Measurements from ENCODE around the gene SUPT6H.
A peak's percentile ranks its signal among the peaks of the same experiment; 100 is the strongest.
"Not testable (repeated sequence)": the region's sequence is repeated elsewhere in the genome, so short reads cannot be mapped to it uniquely, and the experiment has no call there.

SUPT6H gene

DNA sequence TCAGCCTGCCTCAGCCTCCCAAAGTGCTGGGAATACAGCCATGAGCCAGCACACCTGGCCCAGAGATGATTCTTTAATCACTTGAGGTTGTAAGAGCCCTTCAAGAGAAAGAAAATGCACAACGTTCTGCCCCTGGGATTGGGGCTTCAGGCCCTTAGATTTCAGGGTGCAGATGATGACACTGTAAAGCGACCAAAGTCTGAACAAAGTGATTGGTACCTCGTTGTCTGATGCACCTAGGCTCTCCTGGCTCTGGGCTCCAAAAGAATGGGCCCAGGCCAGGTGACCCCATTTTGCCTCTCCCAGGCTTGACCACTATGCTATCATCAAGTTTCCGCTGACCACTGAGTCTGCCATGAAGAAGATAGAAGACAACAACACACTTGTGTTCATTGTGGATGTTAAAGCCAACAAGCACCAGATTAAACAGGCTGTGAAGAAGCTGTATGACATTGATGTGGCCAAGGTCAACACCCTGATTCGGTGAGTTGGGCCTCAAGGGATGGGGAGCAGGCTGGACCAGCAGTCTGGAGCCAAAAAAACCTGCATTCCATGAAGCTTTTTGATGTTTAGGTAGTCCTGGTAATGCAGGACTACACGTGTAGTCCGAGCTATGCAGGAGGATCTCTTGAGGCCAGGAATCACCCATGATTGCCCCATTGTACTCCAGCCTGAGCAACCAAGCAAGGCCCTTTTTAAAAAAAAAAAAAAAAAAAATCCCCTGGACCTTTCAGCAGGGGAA, 60.6 kb downstream of the SUPT6H start:
- DNase-seq = no peak

DNA sequence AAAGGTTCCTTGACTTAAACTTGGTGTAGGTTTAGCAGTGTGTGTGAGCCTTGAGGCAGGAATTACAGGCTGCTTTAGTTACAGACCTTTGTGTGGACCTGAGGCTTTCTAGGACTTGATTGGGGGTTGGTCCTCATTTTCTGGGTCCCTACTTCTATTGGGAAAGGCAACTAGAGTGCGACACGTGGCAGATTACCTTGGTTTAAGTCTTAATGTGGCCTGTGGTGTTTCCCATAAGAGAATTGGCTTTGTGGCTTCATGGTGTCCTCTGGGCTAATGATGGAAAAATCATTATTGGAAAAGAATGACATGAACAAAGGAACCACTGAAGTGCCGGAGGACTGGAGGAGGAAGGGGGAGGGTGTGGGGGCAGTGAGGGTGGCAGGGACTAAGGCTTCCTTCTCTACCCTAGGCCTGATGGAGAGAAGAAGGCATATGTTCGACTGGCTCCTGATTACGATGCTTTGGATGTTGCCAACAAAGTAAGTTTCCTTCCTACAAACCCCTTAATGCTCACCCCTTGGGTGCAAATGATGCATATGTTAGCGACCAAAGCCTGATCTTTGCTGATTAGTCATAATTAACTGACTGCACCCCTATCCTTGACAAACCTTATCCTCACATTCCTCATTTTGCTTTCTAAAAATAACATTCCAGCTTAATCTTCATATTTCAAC, 61.3 kb downstream of the SUPT6H start:
- DNase-seq = no peak

DNA sequence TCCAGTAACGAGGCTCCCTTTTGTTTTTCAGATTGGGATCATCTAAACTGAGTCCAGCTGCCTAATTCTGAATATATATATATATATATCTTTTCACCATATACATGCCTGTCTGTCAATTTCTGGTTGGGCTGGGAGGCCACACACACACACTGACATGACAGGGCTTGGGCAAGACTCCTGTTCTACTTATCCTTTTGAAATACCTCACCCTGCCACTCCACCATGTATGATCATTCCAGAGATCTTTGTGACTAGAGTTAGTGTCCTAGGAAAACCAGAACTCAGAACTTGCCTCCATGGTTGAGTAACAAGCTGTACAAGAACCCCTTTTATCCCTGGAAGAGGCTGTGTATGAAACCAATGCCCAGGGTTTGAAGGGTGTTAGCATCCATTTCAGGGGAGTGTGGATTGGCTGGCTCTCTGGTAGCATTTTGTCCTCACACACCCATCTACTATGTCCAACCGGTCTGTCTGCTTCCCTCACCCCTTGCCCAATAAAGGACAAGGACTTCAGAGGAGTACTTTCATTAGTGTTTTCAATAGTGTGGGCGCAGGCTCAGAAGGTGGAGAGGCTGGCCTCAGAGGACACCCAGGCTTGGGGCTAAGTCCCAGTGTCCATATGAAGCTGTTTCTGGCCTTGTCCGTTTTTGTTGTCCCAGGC, 62.0 kb downstream of the SUPT6H start:
- DNase-seq = not testable (repeated sequence)

DNA sequence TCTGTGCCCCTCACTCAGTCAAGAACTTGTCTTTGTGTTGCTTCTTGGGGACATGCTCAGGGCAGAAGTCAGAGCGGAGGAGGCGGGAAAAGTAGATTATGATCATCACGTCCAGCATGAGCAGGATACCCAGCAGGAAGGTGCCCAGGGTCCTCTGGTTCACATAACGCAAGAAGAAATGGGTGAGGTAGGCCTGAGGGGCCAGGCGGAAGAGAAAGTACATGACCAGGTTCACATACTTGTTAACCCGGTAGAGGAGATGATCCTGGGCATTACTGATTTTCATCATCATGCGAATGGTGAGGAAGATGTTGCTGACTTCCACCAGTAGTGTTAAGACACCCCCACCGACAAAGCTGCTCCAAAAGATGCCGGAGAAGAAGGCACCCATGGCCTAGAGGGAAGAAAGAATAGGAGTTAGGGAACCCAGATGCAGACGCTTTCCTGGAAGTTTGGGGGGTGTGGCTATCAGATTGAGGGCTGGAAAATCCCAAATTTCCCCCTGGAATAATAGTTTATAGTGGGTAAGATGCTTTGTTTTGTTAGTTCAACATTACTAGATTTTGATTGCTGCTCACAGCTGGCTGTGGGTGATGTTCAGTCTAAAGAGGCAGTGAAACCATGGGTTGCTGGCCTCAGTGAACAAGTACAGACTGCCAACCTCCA, 62.6 kb downstream of the SUPT6H start:
- DNase-seq = no peak

DNA sequence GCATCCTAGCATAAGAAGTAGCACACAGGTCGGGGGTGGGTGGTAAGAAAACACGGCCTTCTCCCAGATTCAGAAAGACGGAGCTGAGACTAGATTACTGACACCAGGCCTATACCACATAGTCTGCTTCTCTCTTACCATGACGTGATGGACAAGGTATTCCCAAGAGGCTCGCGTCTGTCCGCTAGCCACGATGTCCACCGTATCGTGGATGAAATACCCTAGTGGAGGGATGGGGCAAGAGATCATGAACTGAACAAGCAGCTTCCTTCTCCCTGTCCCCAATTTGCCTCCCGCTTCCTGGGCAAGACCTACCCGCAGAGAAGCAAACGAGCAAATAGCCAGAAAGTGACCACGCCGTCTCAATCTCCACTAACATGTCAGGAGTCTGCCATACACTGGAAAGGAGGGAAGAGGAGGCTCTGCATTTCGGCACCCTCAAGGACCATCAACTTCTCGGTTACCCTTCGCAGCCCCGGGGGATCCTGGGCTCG, 63.2 kb downstream of the SUPT6H start:
- DNase-seq = no peak

DNA sequence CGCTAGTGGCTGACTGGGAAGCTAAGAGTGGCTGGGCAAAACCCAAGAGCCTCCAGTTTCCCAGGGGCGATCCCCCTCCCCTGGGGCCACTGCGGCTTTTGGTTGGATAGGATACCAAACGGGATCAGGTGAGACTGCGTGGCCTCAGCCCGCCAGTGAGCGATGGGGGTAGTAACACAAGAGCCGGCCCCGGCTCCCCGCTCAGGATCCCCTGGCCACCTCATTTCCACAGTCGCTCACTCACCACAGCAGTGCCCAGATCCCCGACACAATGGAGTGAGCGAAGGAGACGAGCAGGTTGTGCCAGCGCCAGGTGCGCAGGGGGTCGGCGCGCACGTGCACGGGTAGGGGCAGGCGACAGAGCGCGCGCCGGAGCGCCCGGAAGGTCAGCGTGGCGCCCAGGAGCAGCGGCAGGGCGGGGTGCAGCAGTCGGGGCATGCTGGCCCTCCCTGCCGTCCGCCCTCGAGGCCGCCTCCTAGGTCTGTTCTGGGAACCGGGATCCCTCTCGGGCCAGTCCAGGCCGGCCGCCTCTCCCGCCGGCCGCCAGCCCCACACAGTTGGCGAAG, 63.7 kb downstream of the SUPT6H start:
- peak; percentile 60 for DNase-seq

DNA sequence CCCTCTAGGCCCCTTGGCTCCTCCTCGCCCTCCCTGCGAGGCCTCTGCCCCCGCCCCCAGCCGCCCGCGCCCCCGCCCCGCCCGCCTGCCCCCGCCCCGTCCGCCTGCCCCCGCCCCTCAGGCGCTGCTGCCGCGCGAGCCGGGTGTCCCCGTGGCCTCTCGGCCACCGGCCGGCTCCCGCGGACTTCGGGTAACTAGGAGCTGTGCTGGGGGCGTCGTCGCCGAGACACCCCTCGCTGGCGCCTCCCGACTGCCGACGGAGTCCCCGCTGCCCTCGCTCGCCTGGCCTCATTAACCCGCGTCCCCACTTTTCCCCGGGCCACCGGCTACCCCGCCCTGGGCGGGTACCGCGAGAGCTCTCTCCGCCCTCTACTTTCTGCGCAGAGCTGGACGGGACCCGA, 64.2 kb downstream of the SUPT6H start, which contains the start of gene TLCD1:
Gene TLCD1 (minus strand): TSS at position 8 of the 401 bp plus-strand sequence. CDS start 136 bp downstream, outside the sequence.
- DNase-seq = no peak

DNA sequence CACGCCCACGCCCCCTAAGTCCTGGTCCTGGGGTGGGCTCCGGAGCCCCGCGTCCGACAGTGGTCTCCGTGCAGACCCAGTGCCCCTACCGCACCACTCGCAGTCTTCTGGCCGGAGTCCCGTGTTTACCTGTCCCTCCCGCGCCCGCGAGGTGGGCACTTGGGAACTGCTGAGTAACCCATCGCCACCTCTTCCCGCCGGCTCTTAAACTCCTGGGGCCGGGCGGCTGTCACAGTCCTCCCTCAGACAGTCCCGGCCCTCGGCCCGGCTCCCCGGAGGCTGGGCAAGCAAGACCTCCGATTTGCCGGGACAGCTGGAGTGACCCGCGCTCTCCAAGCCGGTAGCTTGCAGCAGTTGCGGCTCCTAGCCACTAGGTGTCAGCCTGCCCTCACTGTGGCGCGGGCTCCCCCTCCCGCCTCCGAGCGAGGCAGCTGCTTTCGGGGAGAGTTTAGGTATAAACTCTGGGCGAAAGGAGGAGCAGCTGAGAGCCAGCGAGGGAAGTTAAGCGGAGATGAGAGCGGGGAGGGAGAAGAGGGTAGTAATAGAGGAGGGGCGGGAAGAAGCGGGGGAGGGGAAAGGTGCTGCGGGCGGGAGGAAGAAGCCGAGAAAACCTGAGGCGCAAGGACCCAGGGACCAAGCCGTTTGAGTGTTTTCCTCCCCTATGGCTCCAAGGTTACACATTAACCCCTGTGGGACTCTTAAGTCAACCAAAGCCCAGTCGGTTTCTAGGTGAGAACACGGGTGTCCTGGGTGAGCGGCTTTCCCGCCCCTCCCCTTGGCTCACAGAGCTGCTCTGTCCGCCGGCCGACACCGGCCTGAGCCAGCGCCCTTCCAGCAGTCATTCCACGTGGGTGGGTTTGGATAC, 64.9 kb downstream of the SUPT6H start:
- DNase-seq = peak; percentile 86

DNA sequence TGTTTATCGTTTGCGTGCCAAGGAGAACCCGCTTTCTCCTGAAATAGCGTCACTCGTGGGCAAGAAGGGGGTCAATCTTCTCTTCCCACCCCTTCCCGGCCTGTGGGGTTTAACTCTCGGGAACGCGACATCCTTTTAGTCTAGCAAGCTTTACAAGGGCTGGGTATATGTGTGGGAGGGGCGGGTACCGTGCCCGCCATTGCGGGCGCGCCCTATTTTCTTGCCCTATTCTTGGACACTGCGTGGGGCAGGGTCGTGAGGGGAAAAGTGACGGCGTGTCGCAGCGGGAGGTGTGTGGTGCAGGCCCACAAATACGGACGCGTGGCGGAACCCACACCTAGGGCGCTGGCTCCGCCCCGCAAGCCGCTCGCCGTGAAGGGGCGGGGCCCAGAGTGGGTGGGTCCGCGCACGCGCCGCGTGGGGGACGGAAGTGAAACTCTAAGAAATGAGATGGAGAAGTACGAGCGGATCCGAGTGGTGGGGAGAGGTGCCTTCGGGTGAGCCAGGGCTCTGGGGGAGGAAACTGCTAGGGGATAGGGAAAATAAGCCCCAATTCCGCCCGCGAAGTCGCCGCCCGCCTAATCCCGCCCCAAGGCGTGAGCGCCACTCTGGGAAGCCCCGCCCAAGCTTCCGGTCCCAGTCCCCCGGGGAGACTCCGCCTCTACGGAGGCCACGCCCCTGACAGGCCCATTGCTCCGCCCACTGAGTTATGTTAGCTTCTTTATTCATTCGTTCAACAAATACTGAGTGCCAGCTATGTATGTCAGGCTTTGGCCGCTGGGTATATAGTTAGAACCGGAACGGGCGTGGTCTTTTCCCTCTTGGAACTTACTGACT, 66.6 kb downstream of the SUPT6H start, which contains the start of gene NEK8:
Gene NEK8 (plus strand): TSS at position 425 of the 837 bp plus-strand sequence. CDS start 26 bp downstream, at position 451.
- DNase-seq = peak; percentile 82

DNA sequence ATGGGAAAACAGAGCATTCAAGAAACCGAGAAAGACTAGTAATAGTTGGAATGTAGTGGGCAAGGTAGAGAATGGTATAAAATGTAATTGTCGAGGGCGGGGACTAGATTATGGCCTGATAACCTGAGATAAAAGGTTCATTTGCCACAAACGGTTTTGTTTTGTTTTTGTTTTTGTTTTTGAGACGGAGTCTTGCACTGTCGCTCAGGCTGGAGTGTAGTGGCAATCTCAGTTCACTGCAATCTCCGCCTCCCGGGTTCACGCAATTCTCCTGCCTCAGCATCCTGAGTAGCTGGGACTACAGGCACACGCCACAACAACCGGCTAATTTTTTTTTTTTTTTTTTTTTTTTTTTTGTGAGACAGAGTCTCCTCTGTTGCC, 67.9 kb downstream of the SUPT6H start:
- DNase-seq = no peak

DNA sequence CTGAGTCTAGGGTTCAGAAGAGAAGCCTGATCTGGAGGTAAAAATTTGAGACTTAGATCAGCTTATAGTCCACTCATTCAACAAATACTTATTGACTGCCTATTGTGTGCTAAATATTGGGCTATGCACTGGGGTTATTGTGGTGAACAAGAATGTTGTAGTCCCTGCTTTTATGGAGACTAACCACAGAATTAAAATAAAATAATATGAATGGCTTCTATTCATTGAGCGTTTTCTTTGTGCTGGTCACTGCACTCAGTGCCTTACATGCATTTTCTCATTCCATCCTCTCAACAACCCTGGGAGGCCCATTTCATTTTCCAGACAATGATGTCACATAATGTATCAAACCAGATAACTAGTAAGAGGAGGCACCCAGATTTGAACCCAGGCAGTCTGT, 71.3 kb downstream of the SUPT6H start:
- no peak for DNase-seq

DNA sequence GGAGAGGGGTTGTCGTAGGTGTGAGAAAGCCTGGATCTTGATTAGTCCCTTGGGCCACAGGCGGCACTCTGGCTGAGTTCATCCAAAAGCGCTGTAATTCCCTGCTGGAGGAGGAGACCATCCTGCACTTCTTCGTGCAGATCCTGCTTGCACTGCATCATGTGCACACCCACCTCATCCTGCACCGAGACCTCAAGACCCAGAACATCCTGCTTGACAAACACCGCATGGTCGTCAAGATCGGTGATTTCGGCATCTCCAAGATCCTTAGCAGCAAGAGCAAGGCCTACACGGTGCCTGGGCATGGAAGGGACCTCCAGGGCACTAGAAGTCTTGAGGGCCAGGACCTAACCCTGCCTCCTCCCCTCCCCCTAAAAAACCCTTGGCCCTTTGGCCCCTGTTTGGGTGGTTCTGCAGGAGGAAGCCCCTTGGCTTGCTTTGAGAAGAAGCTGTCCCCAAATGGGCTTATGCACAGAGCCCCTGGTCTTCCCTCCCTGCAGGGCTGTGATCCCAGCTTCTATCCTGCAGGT, 72.8 kb downstream of the SUPT6H start:
- DNase-seq = no peak

DNA sequence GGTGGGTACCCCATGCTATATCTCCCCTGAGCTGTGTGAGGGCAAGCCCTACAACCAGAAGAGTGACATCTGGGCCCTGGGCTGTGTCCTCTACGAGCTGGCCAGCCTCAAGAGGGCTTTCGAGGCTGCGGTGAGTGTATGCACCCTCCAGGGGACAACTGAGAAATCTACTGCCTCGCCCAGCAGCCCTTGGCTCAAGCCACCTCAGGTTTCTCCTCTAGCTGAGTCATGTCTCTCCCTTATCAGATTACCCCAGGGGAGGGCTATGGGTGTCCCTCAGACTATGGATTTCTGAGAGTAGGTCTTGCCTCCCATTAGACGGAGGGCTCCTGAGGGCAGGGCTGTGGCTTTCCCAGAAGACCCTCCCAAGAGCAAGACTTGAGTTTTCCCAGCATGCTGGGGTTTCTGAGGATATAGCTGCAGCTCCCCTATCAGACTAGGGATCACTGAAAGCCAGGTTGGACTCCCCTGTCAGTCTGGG, 73.3 kb downstream of the SUPT6H start:
- no peak for DNase-seq

DNA sequence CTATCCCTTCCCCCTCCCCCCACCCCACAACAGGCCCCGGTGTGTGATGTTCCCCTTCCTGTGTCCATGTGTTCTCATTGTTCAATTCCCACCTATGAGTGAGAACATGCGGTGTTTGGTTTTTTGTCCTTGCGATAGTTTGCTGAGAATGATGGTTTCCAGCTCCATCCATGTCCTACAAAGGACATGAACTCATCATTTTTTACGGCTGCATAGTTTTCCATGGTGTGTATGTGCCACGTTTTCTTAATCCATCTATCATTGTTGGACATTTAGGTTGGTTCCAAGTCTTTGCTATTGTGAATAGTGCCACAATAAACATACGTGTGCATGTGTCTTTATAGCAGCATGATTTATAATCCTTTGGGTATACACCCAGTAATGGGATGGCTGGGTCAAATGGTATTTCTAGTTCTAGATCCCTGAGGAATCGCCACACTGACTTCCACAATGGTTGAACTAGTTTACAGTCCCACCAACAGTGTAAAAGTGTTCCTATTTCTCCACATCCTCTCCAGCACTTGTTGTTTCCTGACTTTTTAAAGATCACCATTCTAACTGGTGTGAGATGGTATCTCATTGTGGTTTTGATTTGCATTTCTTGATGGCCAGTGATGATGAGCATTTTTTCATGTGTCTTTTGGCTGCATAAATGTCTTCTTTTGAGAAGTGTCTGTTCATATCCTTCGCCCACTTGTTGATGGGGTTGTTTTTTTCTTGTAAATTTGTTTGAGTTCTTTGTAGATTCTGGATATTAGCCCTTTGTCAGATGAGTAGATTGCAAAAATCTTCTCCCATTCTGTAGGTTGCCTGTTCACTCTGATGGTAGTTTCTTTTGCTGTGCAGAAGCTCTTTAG, 74.1 kb downstream of the SUPT6H start:
- not testable (repeated sequence) for DNase-seq

DNA sequence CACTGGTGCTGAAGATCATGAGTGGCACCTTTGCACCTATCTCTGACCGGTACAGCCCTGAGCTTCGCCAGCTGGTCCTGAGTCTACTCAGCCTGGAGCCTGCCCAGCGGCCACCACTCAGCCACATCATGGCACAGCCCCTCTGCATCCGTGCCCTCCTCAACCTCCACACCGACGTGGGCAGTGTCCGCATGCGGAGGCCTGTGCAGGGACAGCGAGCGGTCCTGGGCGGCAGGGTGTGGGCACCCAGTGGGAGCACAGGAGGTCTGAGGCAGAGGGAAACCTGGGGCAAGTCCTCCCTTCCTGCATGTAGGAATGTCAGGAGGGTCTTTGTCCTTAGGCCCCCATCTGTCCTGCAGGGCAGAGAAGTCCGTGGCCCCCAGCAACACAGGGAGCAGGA, 75.3 kb downstream of the SUPT6H start:
- no peak for DNase-seq

DNA sequence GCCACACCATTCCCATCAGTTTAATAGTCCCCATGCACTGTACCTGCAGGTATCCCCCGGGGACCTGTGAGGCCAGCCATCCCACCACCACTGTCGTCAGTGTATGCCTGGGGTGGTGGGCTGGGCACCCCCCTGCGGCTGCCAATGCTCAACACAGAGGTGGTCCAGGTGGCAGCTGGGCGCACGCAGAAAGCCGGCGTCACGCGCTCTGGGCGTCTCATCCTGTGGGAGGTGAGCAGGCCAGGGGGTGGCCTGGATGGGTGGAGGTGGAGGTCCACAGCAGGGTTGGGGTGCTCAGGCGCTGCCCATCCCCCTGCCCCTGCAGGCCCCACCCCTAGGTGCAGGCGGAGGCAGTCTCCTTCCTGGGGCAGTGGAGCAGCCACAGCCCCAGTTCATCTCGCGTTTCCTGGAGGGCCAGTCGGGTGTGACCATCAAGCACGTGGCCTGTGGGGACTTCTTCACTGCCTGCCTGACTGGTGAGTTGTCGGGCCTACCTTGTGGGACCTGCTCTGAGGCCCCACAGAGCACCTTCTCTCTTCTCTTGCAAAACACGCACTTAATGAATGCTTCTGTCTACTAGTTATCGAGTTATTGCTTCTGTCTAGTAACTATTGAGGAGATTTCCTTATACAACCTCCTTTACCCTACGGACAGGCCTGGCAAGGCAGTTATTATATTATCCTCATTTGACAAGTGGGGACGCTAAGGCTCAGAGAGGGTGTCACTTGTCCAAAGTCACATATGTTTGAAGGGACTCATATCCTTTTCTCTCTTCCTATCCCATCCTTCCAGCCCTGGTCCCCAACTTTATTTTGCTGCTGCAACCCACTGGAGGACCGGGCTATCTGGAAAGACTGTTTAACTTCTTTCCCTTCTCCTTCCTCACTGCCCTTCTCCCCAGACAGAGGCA, 76.0 kb downstream of the SUPT6H start:
- DNase-seq = no peak

DNA sequence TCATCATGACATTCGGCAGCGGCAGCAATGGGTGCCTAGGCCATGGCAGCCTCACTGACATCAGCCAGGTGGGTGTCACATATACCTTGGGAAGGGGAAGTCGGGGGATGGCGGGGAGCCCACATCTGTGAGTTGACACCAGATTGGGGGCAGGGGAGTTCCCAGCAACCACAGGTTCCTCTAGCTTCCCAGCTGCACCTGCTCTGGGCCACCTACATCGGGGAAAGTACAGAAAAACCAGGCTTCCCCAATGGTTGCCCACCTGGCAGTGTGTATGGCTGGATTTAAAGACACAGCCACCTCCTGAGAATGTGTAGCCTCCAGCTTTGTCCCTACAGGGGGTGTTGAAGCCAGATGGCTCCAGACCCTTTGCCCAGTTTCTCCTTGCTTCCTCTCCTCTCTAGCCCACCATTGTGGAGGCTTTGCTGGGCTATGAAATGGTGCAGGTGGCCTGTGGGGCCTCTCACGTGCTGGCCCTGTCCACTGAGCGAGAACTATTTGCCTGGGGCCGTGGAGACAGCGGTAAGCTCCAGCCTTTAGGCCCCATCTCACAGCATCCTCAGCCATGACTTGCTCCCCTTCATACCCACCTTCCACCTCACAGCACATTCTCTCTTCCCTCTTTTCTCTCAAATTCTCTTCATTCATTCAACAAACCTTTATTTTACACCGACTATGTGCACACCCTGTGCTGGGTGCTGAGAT, 76.8 kb downstream of the SUPT6H start:
- DNase-seq = no peak
